BLaER1 (cell line): Measurements from ENCODE around the gene TNFAIP2.

Experiments
- H3K27ac ChIP-seq: shearing (Covaris generic); formaldehyde crosslinking; 2 replicates; pipeline ENCODE4 v1.8.1; 2022
- H3K27me3 ChIP-seq: shearing (Covaris generic); formaldehyde crosslinking; 2 replicates; pipeline ENCODE4 v1.8.1; 2022
- H3K36me3 ChIP-seq: shearing (Covaris generic); formaldehyde crosslinking; 2 replicates; pipeline ENCODE4 v1.8.1; 2022
- H3K4me1 ChIP-seq: shearing (Covaris generic); formaldehyde crosslinking; 2 replicates; pipeline ENCODE4 v1.8.1; 2022
- H3K4me2 ChIP-seq: shearing (Covaris generic); formaldehyde crosslinking; 2 replicates; pipeline ENCODE4 v1.8.1; 2022
- H3K4me3 ChIP-seq: shearing (Covaris generic); formaldehyde crosslinking; 2 replicates; pipeline ENCODE4 v1.8.1; 2022
- H3K9ac ChIP-seq: shearing (Covaris generic); formaldehyde crosslinking; 2 replicates; pipeline ENCODE4 v1.8.1; 2022
- H3K9me3 ChIP-seq: shearing (Covaris generic); formaldehyde crosslinking; 2 replicates; pipeline ENCODE4 v1.8.1; 2022
- H4K20me1 ChIP-seq: shearing (Covaris generic); formaldehyde crosslinking; 2 replicates; pipeline ENCODE4 v1.8.1; 2022
- Cebpa-rat ChIP-seq: shearing (Covaris generic); IDR thresholded peaks from 2 replicates; pipeline ENCODE4 v1.8.1; 2022

Gene TNFAIP2

GRCh38 chr14:103121846-103122584 is 1.2 kb upstream of the TNFAIP2 start:
- Histone ChIP-seq H3K27ac (peak overlapping the region; percentile 96), H3K4me1 (peaks cover 83% of the 10 kb centered on the region), H3K9ac (peak overlapping the region; percentile 92), H4K20me1 (peaks cover 29% of the 10 kb centered on the region), H3K27me3 (no peaks in the 10 kb centered on the region), H3K4me2 (peak overlapping the region; percentile 100), H3K36me3 (peaks cover 17% of the 10 kb centered on the region), H3K9me3 (no peaks in the 10 kb centered on the region), H3K4me3 (peak overlapping the region; percentile 87)
- TF ChIP-seq Cebpa-rat, result peak; percentile 51; the same call in 1 of the 2 replicates

- H4K20me1 ChIP-seq, result peaks cover 32% of the 10 kb centered on the region
- H3K27me3 ChIP-seq, result no peaks in the 10 kb centered on the region
- H3K4me2 ChIP-seq, result peak overlapping the region; percentile 100
- peak overlapping the region; percentile 92 for H3K9ac ChIP-seq
- peak overlapping the region; percentile 96 for H3K27ac ChIP-seq
- H3K36me3 ChIP-seq, result peaks cover 22% of the 10 kb centered on the region
- peak overlapping the region; percentile 87 for H3K4me3 ChIP-seq
- H3K4me1 ChIP-seq, result peaks cover 78% of the 10 kb centered on the region
- no peaks in the 10 kb centered on the region for H3K9me3 ChIP-seq
- no peak for TF ChIP-seq Cebpa-rat
Observed at GRCh38 chr14:103122585-103122946, 695 bp upstream of the TNFAIP2 start.

GRCh38 chr14:103123634-103124500 is 606 bp downstream of the TNFAIP2 start:
- Histone ChIP-seq H3K4me3 (peak overlapping the region; percentile 87), H3K4me2 (peak overlapping the region; percentile 100), H3K9me3 (no peaks in the 10 kb centered on the region), H3K4me1 (peaks cover 79% of the 10 kb centered on the region), H3K27me3 (no peaks in the 10 kb centered on the region), H3K9ac (peak overlapping the region; percentile 92), H3K27ac (peak overlapping the region; percentile 96), H3K36me3 (peaks cover 35% of the 10 kb centered on the region), H4K20me1 (peaks cover 45% of the 10 kb centered on the region)
- no peak for TF ChIP-seq Cebpa-rat

- H3K36me3 ChIP-seq, result peaks cover 42% of the 10 kb centered on the region
- peaks cover 52% of the 10 kb centered on the region for H4K20me1 ChIP-seq
- H3K4me3 ChIP-seq, result peak overlapping the region; percentile 87
- peak overlapping the region; percentile 100 for H3K4me2 ChIP-seq
- no peaks in the 10 kb centered on the region for H3K9me3 ChIP-seq
- no peaks in the 10 kb centered on the region for H3K27me3 ChIP-seq
- peaks cover 75% of the 10 kb centered on the region for H3K4me1 ChIP-seq
- no peak for TF ChIP-seq Cebpa-rat
- peak overlapping the region; percentile 92 for H3K9ac ChIP-seq
- peak overlapping the region; percentile 96 for H3K27ac ChIP-seq
Observed at GRCh38 chr14:103124501-103125001, 1.3 kb downstream of the TNFAIP2 start.

GRCh38 chr14:103125098-103126070 is 2.1 kb downstream of the TNFAIP2 start:
- Histone ChIP-seq H3K9ac (0 out of 2 replicates have a peak overlapping the region, but pooled peaks have one; percentile 10), H3K27ac (peak overlapping the region; percentile 96), H3K9me3 (no peaks in the 10 kb centered on the region), H3K27me3 (no peaks in the 10 kb centered on the region), H4K20me1 (peaks cover 61% of the 10 kb centered on the region), H3K4me1 (peaks cover 66% of the 10 kb centered on the region), H3K36me3 (peaks cover 50% of the 10 kb centered on the region), H3K4me2 (peak overlapping the region; percentile 100), H3K4me3 (peak overlapping the region; percentile 87)
- TF ChIP-seq Cebpa-rat, result no peak

- Histone ChIP-seq H3K9me3 (no peaks in the 10 kb centered on the region), H3K27ac (0 out of 2 replicates have a peak overlapping the region, but pooled peaks have one; percentile 96), H3K4me3 (no peak overlapping the region), H3K9ac (0 out of 2 replicates have a peak overlapping the region, but pooled peaks have one; percentile 10), H3K4me2 (peak overlapping the region; percentile 100), H3K27me3 (no peaks in the 10 kb centered on the region), H3K36me3 (peaks cover 59% of the 10 kb centered on the region), H3K4me1 (peaks cover 57% of the 10 kb centered on the region), H4K20me1 (peaks cover 66% of the 10 kb centered on the region)
- TF ChIP-seq Cebpa-rat, result no peak
Observed at GRCh38 chr14:103126088-103126872, 3.0 kb downstream of the TNFAIP2 start.

GRCh38 chr14:103126873-103127304 is 3.6 kb downstream of the TNFAIP2 start:
- no peak overlapping the region for H3K4me2 ChIP-seq
- peaks cover 51% of the 10 kb centered on the region for H3K4me1 ChIP-seq
- peaks cover 65% of the 10 kb centered on the region for H3K36me3 ChIP-seq
- H3K27me3 ChIP-seq, result no peaks in the 10 kb centered on the region
- H3K27ac ChIP-seq, result no peak overlapping the region
- no peaks in the 10 kb centered on the region for H3K9me3 ChIP-seq
- no peak overlapping the region for H3K4me3 ChIP-seq
- TF ChIP-seq Cebpa-rat, result no peak
- no peak overlapping the region for H3K9ac ChIP-seq
- peaks cover 66% of the 10 kb centered on the region for H4K20me1 ChIP-seq

GRCh38 chr14:103127356-103127755 is 4.1 kb downstream of the TNFAIP2 start:
- Histone ChIP-seq H3K27ac (no peak overlapping the region), H3K9ac (no peak overlapping the region), H3K4me1 (peaks cover 47% of the 10 kb centered on the region), H3K36me3 (peaks cover 70% of the 10 kb centered on the region), H3K4me2 (no peak overlapping the region), H4K20me1 (peaks cover 66% of the 10 kb centered on the region), H3K9me3 (no peaks in the 10 kb centered on the region), H3K4me3 (no peak overlapping the region), H3K27me3 (no peaks in the 10 kb centered on the region)
- TF ChIP-seq Cebpa-rat, result no peak
